Hepatocyte (in vitro differentiated cells): Measurements from ENCODE around the gene RBM4. TPM values are rescaled to one million over a fixed set of nuclear protein-coding genes. Genes with fewer than 3 reads are reported as not detected.

ENCODE experiments used
- DNase-seq: peaks from one replicate; pipeline ENCODE4 v3.0.0-alpha.2; 2016; ENCODE audit warnings: low spot score
- H2AFZ ChIP-seq: fragments of 200-600 bp; sonication (generic); 2 replicates; pipeline ENCODE4 v1.6.0; 2016; ENCODE audit warnings: antibody characterized with exemption, mild to moderate bottlenecking
- H3K27ac ChIP-seq: fragments of 200-600 bp; sonication (generic); 2 replicates; pipeline ENCODE4 v1.5.1; 2016; ENCODE audit warnings: mild to moderate bottlenecking
- H3K27me3 ChIP-seq: fragments of 200-600 bp; sonication (generic); 2 replicates; pipeline ENCODE4 v1.6.1; 2016
- H3K36me3 ChIP-seq: fragments of 200-600 bp; sonication (generic); replicated peaks from 2 replicates; pipeline ENCODE4 v1.5.1; 2016; ENCODE audit warnings: low read depth; ENCODE audit not compliant: insufficient read depth
- H3K4me1 ChIP-seq: fragments of 200-600 bp; sonication (generic); 2 replicates; pipeline ENCODE4 v1.5.1; 2016; ENCODE audit warnings: mild to moderate bottlenecking, moderate library complexity; ENCODE audit not compliant: insufficient read depth
- H3K4me2 ChIP-seq: fragments of 200-600 bp; sonication (generic); 2 replicates; pipeline ENCODE4 v1.6.0; 2016
- H3K4me3 ChIP-seq: fragments of 200-600 bp; sonication (generic); 2 replicates; pipeline ENCODE4 v1.5.1; 2016; ENCODE audit warnings: mild to moderate bottlenecking
- H3K79me2 ChIP-seq: fragments of 200-600 bp; sonication (generic); 2 replicates; pipeline ENCODE4 v1.6.0; 2017; ENCODE audit warnings: mild to moderate bottlenecking
- H3K9me2 ChIP-seq: fragments of 200-600 bp; sonication (generic); replicated peaks from 2 replicates; pipeline ENCODE4 v1.6.0; 2017; ENCODE audit warnings: mild to moderate bottlenecking; ENCODE audit not compliant: insufficient read depth
- H3K9me3 ChIP-seq: fragments of 200-600 bp; sonication (generic); 2 replicates; pipeline ENCODE4 v1.5.1; 2016; ENCODE audit warnings: low read depth, mild to moderate bottlenecking
- H4K20me1 ChIP-seq: fragments of 200-600 bp; sonication (generic); 2 replicates; pipeline ENCODE4 v1.6.0; 2016; ENCODE audit warnings: mild to moderate bottlenecking; ENCODE audit not compliant: insufficient read depth, poor library complexity, severe bottlenecking
- EZH2 ChIP-seq: fragments of 200-600 bp; sonication (generic); IDR thresholded peaks from 2 replicates; pipeline ENCODE4 v1.6.1; 2016; ENCODE audit warnings: antibody characterized with exemption, mild to moderate bottlenecking, borderline replicate concordance
- EZH2phosphoT487 ChIP-seq: fragments of 200-600 bp; sonication (generic); IDR thresholded peaks from one replicate; pipeline ENCODE4 v1.6.1; 2018; ENCODE audit warnings: antibody characterized with exemption, mild to moderate bottlenecking, low read depth, moderate library complexity; ENCODE audit not compliant: unreplicated experiment, severe bottlenecking
- WGBS: methylation state at CpG from one replicate; pipeline ENCODE4 v1.1.6; 2016; ENCODE audit warnings: low lambda C conversion rate; ENCODE audit errors: missing lambda C conversion rate; 5-methylcytosine and 5-hydroxymethylcytosine counted together
- polyA plus RNA-seq: library from polyadenylated mRNA; unstranded; fragments of >200 nt; fragmentation: Nextera tagmentation; extraction: Ambion mirVana; gene quantifications from 2 replicates; pipeline ENCODE4 v1.2.1, GENCODE V29; 2016
- total RNA-seq: library from RNA; depleted of rRNA; stranded (reverse); fragments of >200 nt; gene quantifications from 2 replicates; pipeline ENCODE4 v1.2.3, GENCODE V29; 2014
- TF ChIP-seq, protein P1 (sequence below): fragments of 200-600 bp; sonication (generic); IDR thresholded peaks from 2 replicates; pipeline ENCODE4 v1.5.1; 2016; ENCODE audit warnings: antibody characterized with exemption, mild to moderate bottlenecking; ENCODE audit not compliant: poor library complexity

Gene RBM4
- total and polyA plus RNA-seq, 2 experiments from 2014 or later, result 139 to 150 TPM

DNA sequence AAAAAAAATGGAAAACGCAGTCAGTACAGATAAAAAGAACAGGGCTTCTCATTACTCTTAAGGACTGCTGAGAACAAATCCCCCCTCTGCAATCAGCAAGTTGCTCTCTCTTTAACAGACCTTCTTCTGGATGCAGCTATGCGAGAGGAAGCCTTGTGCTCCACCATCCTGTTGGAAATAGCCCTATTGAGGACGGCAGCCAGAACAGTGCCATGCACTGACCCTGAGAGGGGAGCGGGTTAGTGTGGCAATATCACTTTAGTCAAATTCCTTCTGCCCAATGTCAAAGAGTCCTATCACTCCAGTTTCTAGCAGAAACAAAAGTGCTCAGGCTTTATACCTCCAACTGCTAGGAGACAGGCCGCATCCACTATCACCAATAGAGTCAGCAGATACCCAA lies 32.3 kb downstream of the RBM4 start:
- Histone ChIP-seq H3K4me3 (no peak overlapping the region), H3K36me3 (peaks cover 3% of the 10 kb centered on the region), H3K79me2 (peaks cover 100% of the 10 kb centered on the region), H2AFZ (no peak overlapping the region), H3K27ac (no peak overlapping the region), H3K9me3 (no peaks in the 10 kb centered on the region), H3K27me3 (no peaks in the 10 kb centered on the region), H3K4me1 (peaks cover 10% of the 10 kb centered on the region), H4K20me1 (peaks cover 61% of the 10 kb centered on the region), H3K9me2 (no peaks in the 10 kb centered on the region), H3K4me2 (no peak overlapping the region)
- 69% methylated on average over 5 of the region's 5 CpGs for WGBS
- no peak for TF ChIP-seq EZH2
- TF ChIP-seq EZH2phosphoT487, result no peak
- TF ChIP-seq, protein P1, sequence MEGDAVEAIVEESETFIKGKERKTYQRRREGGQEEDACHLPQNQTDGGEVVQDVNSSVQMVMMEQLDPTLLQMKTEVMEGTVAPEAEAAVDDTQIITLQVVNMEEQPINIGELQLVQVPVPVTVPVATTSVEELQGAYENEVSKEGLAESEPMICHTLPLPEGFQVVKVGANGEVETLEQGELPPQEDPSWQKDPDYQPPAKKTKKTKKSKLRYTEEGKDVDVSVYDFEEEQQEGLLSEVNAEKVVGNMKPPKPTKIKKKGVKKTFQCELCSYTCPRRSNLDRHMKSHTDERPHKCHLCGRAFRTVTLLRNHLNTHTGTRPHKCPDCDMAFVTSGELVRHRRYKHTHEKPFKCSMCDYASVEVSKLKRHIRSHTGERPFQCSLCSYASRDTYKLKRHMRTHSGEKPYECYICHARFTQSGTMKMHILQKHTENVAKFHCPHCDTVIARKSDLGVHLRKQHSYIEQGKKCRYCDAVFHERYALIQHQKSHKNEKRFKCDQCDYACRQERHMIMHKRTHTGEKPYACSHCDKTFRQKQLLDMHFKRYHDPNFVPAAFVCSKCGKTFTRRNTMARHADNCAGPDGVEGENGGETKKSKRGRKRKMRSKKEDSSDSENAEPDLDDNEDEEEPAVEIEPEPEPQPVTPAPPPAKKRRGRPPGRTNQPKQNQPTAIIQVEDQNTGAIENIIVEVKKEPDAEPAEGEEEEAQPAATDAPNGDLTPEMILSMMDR, result no peak
- DNase-seq, result no peak

DNA sequence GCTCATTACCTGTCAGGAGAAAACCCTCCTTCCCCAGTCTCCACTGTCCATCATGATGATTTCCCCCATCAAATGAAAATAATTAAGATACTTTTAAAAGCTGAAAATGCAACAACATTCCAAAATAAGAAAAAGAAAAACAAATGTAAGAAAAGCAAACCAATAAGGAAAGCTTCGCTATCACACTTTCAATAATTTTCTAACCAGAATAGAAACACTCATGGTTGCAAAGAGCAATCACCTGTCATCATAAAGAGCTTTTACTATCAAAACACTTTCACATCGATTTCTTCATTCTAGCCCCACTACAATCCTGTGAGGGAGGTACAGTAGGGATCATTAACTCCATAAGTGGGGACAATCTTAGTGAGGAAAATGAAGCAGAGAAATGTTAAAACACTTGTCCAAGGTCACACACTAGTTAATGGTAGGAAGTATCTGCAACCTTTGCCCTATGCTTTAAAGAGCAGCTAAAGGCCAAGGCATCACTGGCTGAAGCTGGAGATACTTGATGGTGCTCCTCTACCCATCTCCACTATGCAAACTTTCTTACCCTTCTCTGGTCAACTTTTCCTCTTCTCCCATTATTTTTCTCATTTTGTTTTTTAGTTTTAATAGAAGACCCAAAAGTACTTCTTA lies 36.6 kb downstream of the RBM4 start:
- H3K9me2 ChIP-seq, result no peaks in the 10 kb centered on the region
- TF ChIP-seq EZH2phosphoT487 (no peak), EZH2 (no peak)
- TF ChIP-seq, protein P1, result no peak
- H4K20me1 ChIP-seq, result peaks cover 40% of the 10 kb centered on the region
- H3K4me3 ChIP-seq, result no peak overlapping the region
- H3K9me3 ChIP-seq, result no peaks in the 10 kb centered on the region
- no peak overlapping the region for H2AFZ ChIP-seq
- H3K27me3 ChIP-seq, result no peaks in the 10 kb centered on the region
- H3K36me3 ChIP-seq, result peaks cover 3% of the 10 kb centered on the region
- WGBS, result 88% methylated on average over 2 of the region's 2 CpGs
- H3K79me2 ChIP-seq, result peaks cover 72% of the 10 kb centered on the region
- no peak for DNase-seq
- no peak overlapping the region for H3K27ac ChIP-seq
- peaks cover 24% of the 10 kb centered on the region for H3K4me1 ChIP-seq
- peak overlapping the region; percentile 95 for H3K4me2 ChIP-seq

DNA sequence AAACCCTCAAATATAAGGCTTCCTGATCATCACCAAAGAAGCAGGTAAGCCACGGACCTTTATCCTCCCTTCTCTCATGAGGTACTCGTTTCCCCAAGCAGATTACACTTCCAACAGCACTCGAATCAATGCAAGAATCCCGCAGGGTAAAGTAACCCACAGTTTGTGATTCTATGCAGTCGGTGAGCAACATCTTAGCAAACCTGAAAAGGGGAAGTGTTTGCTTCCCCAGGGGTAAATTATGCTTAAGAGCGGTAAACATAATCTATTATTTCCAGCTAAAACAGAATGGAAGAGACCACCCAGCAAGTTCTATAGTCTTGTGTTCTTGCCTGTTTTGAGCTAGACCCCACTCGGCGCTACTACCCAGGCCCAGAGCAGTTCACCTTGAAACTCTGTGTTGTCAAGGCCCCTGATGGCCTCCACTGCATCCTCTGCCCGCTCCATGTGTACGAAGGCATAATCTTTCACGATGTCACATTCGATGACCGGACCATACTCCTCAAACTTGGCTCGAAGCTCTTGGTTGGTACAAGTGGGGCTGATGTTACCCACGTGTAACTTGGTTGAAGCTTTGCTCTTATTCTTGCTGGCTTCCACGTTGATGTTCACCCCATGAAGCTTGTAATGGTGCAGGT lies 37.9 kb downstream of the RBM4 start:
- no peak for TF ChIP-seq EZH2phosphoT487
- TF ChIP-seq, protein P1, result no peak
- no peak for TF ChIP-seq EZH2
- Histone ChIP-seq H3K27me3 (no peaks in the 10 kb centered on the region), H3K79me2 (peaks cover 59% of the 10 kb centered on the region), H4K20me1 (peaks cover 40% of the 10 kb centered on the region), H2AFZ (no peak overlapping the region), H3K4me2 (peak overlapping the region; percentile 95), H3K9me3 (no peaks in the 10 kb centered on the region), H3K4me1 (peaks cover 24% of the 10 kb centered on the region), H3K27ac (no peak overlapping the region), H3K36me3 (peaks cover 3% of the 10 kb centered on the region), H3K4me3 (peak overlapping the region; percentile 0), H3K9me2 (no peaks in the 10 kb centered on the region)
- 76% methylated on average over 16 of the region's 16 CpGs for WGBS
- DNase-seq, result no peak
